Measurements from ENCODE around the gene LENG8.
"Not testable (repeated sequence)": the region's sequence is repeated elsewhere in the genome, so short reads cannot be mapped to it uniquely, and the experiment has no call there.

Gene LENG8

GRCh38 chr19:54485851-54486250 is 36.9 kb downstream of the LENG8 start:
- DNase-seq, result no peak

GRCh38 chr19:54489341-54489740 is 40.3 kb downstream of the LENG8 start:
- DNase-seq, result no peak

- DNase-seq, result no peak
Observed at GRCh38 chr19:54489766-54490165, 40.8 kb downstream of the LENG8 start.

GRCh38 chr19:54492568-54492967 is 43.6 kb downstream of the LENG8 start:
- no peak for DNase-seq

GRCh38 chr19:54493056-54493455 is 44.1 kb downstream of the LENG8 start:
- not testable (repeated sequence) for DNase-seq

- no peak for DNase-seq
Observed at GRCh38 chr19:54493967-54494585, 45.1 kb downstream of the LENG8 start.

GRCh38 chr19:54495284-54495683 is 46.3 kb downstream of the LENG8 start:
- not testable (repeated sequence) for DNase-seq

GRCh38 chr19:54497747-54498450 is 48.9 kb downstream of the LENG8 start:
- not testable (repeated sequence) for DNase-seq

GRCh38 chr19:54498451-54498772 is 49.4 kb downstream of the LENG8 start:
- not testable (repeated sequence) for DNase-seq

- no peak for DNase-seq
Observed at GRCh38 chr19:54502518-54503048, 53.6 kb downstream of the LENG8 start, which contains the start of gene LAIR2. Gene LAIR2, plus strand, starts transcription at chr19:54502831. Its CDS starts 88 bp downstream, at chr19:54502919.

GRCh38 chr19:54505542-54505941 is 56.5 kb downstream of the LENG8 start:
- not testable (repeated sequence) for DNase-seq

GRCh38 chr19:54506079-54506478 is 57.1 kb downstream of the LENG8 start:
- no peak for DNase-seq

- not testable (repeated sequence) for DNase-seq
Observed at GRCh38 chr19:54507038-54507717, 58.2 kb downstream of the LENG8 start.

GRCh38 chr19:54507824-54508223 is 58.8 kb downstream of the LENG8 start:
- DNase-seq, result no peak

GRCh38 chr19:54508487-54508886 is 59.5 kb downstream of the LENG8 start:
- not testable (repeated sequence) for DNase-seq

GRCh38 chr19:54509200-54509940 is 60.4 kb downstream of the LENG8 start:
- not testable (repeated sequence) for DNase-seq
